GM18868 (cell line): ENCODE data around the gene AFF2.

Experiments
- ATAC-seq: cut with Tn5 transposase; IDR thresholded peaks from one replicate; pipeline ENCODE4 v1.9.1; 2021; ENCODE audit warnings: mild to moderate bottlenecking, moderate library complexity; ENCODE audit not compliant: unreplicated experiment

Gene AFF2

DNA sequence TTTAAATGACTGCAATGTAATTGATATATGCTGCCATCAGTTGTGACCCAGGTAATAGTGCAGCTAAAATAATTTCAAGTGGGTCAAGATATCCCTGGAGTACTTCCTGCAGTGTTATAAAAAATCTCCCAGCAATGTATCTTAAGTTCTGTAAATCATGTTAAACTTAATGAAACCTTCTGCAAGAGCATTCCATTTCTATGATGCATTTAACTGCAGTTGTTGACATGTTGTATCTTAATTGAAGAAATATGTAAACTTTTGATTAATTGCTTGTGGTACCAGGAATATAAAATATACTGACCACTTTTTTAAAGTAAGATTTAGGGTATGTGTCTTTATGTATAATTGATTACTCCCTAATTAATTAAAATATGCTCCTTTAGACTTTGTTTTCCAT is 213.6 kb downstream of the AFF2 start:
- ATAC-seq: no peak

- ATAC-seq: no peak
Observed at GRCh38 chrX:148715361-148715760, 214.9 kb downstream of the AFF2 start.

GRCh38 chrX:148722966-148723365 is 222.5 kb downstream of the AFF2 start:
- no peak for ATAC-seq

DNA sequence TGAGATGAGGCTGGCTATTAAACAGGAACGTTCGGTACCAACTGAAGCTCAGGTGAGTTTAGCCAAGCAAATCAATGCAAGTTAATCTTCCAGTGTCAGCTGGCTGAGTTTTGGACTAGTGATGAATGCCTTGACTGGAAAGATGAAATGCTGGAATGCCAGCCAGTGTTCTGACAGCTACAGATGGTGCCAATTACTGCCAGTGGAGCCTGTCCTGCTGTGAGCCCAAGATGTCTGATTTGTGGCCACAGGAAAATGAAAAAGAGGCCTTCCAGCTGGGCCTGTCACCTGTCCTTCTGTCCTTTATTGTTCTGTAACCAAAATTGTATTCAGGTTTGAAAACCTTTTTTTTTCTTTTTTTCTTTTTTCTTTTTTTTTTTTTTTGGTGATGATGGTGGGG is 223.1 kb downstream of the AFF2 start:
- ATAC-seq: no peak

DNA sequence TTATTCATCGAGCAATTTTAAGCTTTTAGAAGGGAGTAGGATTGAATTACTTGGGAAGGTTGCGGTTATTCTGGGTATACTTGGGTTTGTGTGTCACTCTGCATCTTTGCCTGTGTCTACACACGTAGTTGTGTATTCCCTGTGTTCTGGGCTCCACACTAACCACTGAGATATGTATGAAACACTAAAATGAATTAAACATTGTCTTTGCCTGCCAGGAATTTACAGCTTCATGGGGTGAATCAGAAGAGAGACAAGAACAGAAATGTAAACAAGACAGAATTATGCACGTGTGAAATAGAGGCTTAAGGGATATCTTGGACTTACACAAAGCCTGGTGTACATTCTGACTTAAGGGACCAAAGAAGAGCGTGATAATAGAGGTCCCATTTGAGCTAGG is 228.5 kb downstream of the AFF2 start:
- no peak for ATAC-seq

DNA sequence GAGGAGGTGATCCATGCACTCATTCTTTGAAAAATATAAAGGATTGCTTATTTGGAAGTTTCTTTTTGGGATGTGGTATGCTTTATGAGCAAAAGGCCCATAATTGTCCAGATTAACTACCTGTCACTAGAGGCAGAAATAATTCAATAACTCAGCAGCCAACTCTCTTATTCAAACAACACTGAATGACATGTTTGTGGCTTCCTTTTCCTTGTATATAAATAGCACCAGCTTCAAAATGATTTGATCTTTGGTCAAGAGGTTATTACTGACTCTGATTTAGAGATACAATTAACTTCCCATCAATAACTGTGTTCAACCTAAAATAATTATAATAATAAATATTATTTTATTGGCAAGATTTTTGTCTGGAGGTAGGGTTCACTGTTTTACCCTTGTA is 232.3 kb downstream of the AFF2 start:
- no peak for ATAC-seq

GRCh38 chrX:148741441-148741840 is 241.0 kb downstream of the AFF2 start:
- ATAC-seq: no peak

- ATAC-seq: no peak
Observed at GRCh38 chrX:148755111-148755510, 254.7 kb downstream of the AFF2 start.

DNA sequence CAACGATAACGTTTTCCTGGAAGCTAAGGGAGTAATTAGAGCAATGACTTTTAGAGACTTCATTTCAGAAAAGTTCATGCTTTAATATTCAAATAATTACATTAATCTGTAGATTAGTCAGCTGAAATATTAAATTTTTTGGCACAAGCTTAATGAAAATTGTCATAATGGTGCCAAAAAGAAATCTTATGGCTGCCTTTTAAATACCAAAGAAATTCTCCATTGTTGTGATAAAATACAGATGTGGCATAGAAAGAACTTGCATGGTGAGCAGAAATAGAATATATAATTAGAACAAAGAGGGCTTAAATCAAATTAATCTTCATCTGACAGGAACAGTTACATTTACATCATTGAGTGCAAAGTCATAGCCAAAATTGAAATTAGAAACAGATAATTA is 263.5 kb downstream of the AFF2 start:
- no peak for ATAC-seq

DNA sequence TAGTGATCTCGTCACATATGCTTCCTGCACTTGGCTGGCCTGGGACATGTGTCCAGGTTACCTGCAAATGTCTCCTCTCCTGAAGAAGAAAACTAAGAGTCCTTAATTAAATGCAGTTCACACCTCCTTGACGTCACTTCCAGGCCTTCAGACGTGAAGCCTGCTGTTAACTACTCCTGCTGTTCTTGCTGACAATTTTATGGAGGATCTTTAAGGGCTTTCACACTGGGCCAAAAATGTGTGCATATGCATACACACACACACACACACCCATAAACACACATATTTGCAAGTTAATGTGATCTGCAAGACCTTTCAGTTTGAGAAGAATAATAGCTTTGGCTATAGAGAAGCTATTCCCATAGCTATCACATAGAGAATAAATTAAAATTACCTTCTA is 267.9 kb downstream of the AFF2 start:
- ATAC-seq: no peak

DNA sequence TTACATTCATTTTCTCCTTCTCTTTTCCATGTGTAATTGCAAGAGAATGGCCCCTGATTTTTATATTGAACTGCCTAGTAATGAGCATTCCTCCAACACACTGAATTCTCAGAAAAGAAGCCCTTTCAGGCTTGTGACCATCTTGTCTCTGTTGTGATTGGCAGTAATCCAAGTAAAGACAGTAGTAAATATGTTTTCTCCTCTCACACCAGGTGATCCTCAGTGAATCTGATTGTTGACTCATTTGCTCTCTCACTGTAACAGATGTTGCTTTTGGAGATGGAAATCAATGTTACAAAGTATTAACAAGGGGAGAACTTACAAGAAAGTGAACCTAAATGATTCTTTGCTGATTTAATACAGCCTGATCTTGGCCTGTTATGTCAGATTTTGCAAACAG is 271.0 kb downstream of the AFF2 start:
- no peak for ATAC-seq

DNA sequence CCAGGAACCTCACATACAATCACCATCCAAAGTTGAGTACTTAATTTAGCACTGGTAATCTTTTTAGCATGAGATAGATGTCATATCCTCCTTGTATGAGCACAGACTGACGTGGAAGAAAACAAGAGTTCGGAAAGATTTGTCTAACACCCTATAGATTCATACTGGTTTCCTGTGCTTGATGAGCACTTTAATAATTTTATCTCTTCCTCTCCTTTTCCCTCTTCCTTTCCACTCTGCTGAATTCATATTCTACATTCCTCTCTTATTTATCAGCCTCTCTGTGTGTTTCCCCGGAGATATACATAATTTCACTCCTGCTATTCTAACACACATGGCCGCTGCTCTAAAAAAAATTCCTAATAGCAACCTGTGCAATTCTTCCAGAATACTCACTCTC is 273.9 kb downstream of the AFF2 start:
- ATAC-seq: no peak

- no peak for ATAC-seq
Observed at GRCh38 chrX:148784137-148784536, 283.7 kb downstream of the AFF2 start.

DNA sequence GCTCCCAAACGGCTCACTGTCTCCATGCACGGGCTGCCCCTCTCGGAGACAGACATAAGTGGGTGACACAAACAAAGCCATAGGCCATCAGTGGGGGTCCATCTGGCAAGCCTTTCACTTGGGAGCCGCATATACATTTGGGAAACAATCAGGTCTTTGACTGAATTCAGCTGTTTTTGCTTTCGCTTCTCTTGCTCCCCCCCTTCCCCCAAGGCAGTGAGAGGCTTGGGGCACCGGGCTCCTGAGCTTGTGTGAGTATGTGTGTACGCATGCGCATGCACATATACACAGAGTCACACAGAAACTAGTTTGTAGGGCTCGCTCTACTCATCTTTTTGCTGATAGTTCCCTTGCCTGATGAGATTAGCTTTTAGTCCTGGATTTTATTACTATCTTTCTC is 284.4 kb downstream of the AFF2 start:
- ATAC-seq: peak; percentile 33

GRCh38 chrX:148785256-148785655 is 284.8 kb downstream of the AFF2 start:
- ATAC-seq: peak; percentile 84

GRCh38 chrX:148788449-148788848 is 288.0 kb downstream of the AFF2 start:
- ATAC-seq: no peak

GRCh38 chrX:148794350-148794749 is 293.9 kb downstream of the AFF2 start:
- ATAC-seq: peak; percentile 97

DNA sequence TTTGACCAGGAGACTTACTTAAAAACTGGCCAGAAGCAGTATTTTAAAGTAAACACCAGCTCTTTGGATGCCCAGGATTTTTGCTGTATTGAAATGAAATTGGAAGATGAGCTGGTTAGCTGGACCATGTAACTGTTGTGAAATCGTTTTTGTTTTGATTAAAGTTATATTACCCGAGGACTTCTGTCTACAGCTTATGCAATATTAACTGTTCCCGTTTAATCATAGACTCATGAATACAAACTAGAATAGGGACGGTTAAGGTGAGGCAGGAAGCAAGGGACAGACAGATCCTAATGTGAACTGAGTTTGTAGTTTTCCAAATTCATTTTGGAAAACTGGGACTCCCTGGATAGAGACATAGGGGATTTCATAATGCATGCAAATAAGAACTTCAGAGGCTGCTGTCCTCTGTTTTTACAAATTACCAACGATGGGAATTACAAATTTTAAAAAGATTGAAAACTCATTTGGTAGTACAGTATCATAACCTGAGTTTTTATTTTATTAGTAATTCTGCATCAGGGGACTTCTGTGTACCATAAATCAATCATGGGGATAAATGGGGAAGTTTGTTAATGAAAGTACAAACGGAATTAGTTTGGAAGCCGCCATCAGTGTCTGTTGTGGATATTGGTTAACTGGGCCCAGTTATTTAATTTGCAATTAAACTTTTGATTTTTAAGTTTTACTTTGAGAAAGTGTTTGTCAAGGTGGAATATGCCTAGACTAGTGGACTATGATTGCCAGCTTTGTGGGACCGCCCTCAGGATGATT is 304.4 kb downstream of the AFF2 start:
- no peak for ATAC-seq

- no peak for ATAC-seq
Observed at GRCh38 chrX:148806145-148806870, 305.9 kb downstream of the AFF2 start.

- no peak for ATAC-seq
Observed at GRCh38 chrX:148808833-148809232, 308.4 kb downstream of the AFF2 start.

DNA sequence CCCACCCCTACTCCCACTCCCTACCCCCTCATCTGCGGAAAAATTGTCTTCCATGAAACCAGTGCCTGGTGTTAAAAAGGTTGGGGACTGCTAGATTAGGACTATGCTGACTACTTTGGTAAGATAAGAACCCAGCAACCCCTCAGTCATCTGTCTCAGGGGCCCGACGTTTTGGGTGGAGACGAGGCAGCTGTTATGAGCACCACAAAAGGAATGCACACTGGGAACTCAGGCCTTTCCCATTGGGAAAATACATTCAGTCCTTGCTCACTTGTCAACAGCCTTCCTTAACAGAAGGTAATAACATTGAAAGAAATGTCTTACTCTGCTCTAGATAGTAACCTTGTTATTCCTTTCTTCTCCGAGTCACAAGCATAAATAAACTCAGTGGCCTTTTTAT is 310.8 kb downstream of the AFF2 start:
- ATAC-seq: no peak

GRCh38 chrX:148813422-148813821 is 313.0 kb downstream of the AFF2 start:
- peak; percentile 54 for ATAC-seq
